HepG2 (cell line): ENCODE measurements around the gene GPR31. TPM values are rescaled to one million over a fixed set of nuclear protein-coding genes. Genes with fewer than 3 reads are reported as not detected.

Experiments used
- ATAC-seq: fragments of 200-7000 bp; cut with Tn5 transposase; 3 replicates; pipeline ENCODE4 v1.9.1; 2020; ENCODE audit warnings: mild to moderate bottlenecking, moderate library complexity
- BruUV-seq: library from RNA; stranded (reverse); fragments of 400-500 nt; replicated peaks from 2 replicates; lab custom pipeline; 2021; lab: Mats Ljungman, UMichigan
- CTCF ChIA-PET: fragments of 300-600 bp; formaldehyde crosslinking; extraction: SDS; loops from one replicate; lab custom pipeline; 2021; ENCODE audit warnings: low total read pairs, inconsistent platforms, low intra/inter-chr PET ratio; lab: Yijun Ruan, JAX
- POLR2A ChIA-PET: fragments of 350-600 bp; sonication (Branson Sonifier 250); formaldehyde crosslinking; loops from one replicate; lab custom pipeline; 2020; ENCODE audit warnings: antibody characterized with exemption, inconsistent platforms; lab: Yijun Ruan, JAX
- DNase-seq: peaks from one replicate; pipeline ENCODE4 v3.0.0-alpha.2; 2015; ENCODE audit warnings: low spot score
- FAIRE-seq: peaks from 3 replicates; lab custom pipeline; 2011; peaks lifted over from hg19 to GRCh38; lab: Jason Lieb, UNC
- H2AFZ ChIP-seq: one replicate; pipeline ENCODE4 v1.6.1; 2011; ENCODE audit warnings: low read length, inconsistent platforms
- H3K27ac ChIP-seq: fragments of 300-600 bp; 3 replicates; pipeline ENCODE4 v1.8.0; 2011; ENCODE audit warnings: mixed run types, mild to moderate bottlenecking, mixed read lengths, low read length, inconsistent platforms; ENCODE audit not compliant: insufficient read depth; ENCODE audit errors: extremely low read length
- H3K27me3 ChIP-seq, 2 experiments: fragments of 200-600 bp in 1 of 2; 2 replicates in 1 of 2; 3 replicates in 1 of 2; pipeline versions ENCODE4 v1.6.0 to v1.8.0; 2011; ENCODE audit warnings: low read length in 2 of 2, mild to moderate bottlenecking in 2 of 2, moderate library complexity in 2 of 2, inconsistent platforms in 1 of 2; ENCODE audit not compliant: insufficient read depth in 2 of 2, control insufficient read depth in 1 of 2
- H3K36me3 ChIP-seq, 2 experiments: fragments of 200-600 bp in 1 of 2; replicated peaks in 1 of 2; 2 replicates in 1 of 2; 3 replicates in 1 of 2; pipeline versions ENCODE4 v1.5.1 to v1.8.0; 2011; ENCODE audit warnings: low read length in 2 of 2, inconsistent platforms in 1 of 2; ENCODE audit not compliant: insufficient read depth in 2 of 2, control insufficient read depth in 1 of 2
- H3K4me1 ChIP-seq: 2 replicates; pipeline ENCODE4 v1.5.1; 2012; ENCODE audit warnings: low read length, inconsistent platforms; ENCODE audit not compliant: insufficient read depth
- H3K4me2 ChIP-seq: 2 replicates; pipeline ENCODE4 v1.6.0; 2011; ENCODE audit warnings: low read depth, low read length, inconsistent platforms
- H3K4me3 ChIP-seq, 3 experiments: fragments of 200-600 bp in 1 of 3; sonication (generic), shearing (Covaris generic) in 1 of 3; replicated peaks in 1 of 3; 2 replicates each; pipeline ENCODE4 v1.5.1; 2011 to 2016; ENCODE audit warnings: low read length in 3 of 3, inconsistent platforms in 2 of 3, low read depth in 2 of 3, mild to moderate bottlenecking in 2 of 3, control low read depth in 1 of 3, mixed read lengths in 1 of 3; ENCODE audit not compliant: insufficient read depth in 1 of 3
- H3K79me2 ChIP-seq: one replicate; pipeline ENCODE4 v1.6.1; 2011; ENCODE audit warnings: low read length, inconsistent platforms; ENCODE audit not compliant: insufficient read depth
- H3K9ac ChIP-seq: 2 replicates; pipeline ENCODE4 v1.6.0; 2011; ENCODE audit warnings: mild to moderate bottlenecking, low read depth, low read length, inconsistent platforms; ENCODE audit not compliant: insufficient read depth
- H3K9me3 ChIP-seq: 2 replicates; pipeline ENCODE4 v1.5.1; 2012; ENCODE audit warnings: mild to moderate bottlenecking, low read length
- H4K20me1 ChIP-seq: 2 replicates; pipeline ENCODE4 v1.6.0; 2011; ENCODE audit warnings: inconsistent platforms, mild to moderate bottlenecking, low read length, moderate library complexity; ENCODE audit not compliant: insufficient read depth
- GPBP1L1 ChIP-seq: sonication (generic); formaldehyde crosslinking; IDR thresholded peaks from 2 replicates; pipeline ENCODE4 v1.5.0; 2020; ENCODE audit warnings: mild to moderate bottlenecking, missing genetic modification reagents
- MAFG ChIP-seq: sonication (generic); formaldehyde crosslinking; IDR thresholded peaks from 2 replicates; pipeline ENCODE4 v1.5.1; 2020; ENCODE audit warnings: mild to moderate bottlenecking, missing genetic modification reagents
- NFIC ChIP-seq: IDR thresholded peaks from 2 replicates; pipeline ENCODE4 v1.6.1; 2012; ENCODE audit warnings: mild to moderate bottlenecking, low read length, inconsistent platforms
- PRDM15 ChIP-seq: sonication (generic); formaldehyde crosslinking; IDR thresholded peaks from 2 replicates; pipeline ENCODE4 v1.4.0; 2020; ENCODE audit warnings: missing genetic modification reagents
- RBFOX2 ChIP-seq: fragments of 200-400 bp; formaldehyde crosslinking; IDR thresholded peaks from 2 replicates; pipeline ENCODE4 v1.6.1; 2017; ENCODE audit warnings: low read depth, mild to moderate bottlenecking, low read length
- ZNF17 ChIP-seq: sonication (generic); formaldehyde crosslinking; IDR thresholded peaks from 2 replicates; pipeline ENCODE4 v1.5.0; 2020; ENCODE audit warnings: mild to moderate bottlenecking, missing genetic modification reagents
- ZNF329 ChIP-seq: sonication (generic); formaldehyde crosslinking; IDR thresholded peaks from 2 replicates; pipeline ENCODE4 v1.9.0; 2021; ENCODE audit warnings: low read depth, mild to moderate bottlenecking, missing genetic modification reagents
- ZNF589 ChIP-seq: sonication (generic); formaldehyde crosslinking; conservative IDR thresholded peaks from 2 replicates; pipeline ENCODE4 v1.8.0; 2022; ENCODE audit warnings: mild to moderate bottlenecking, moderate library complexity, missing genetic modification reagents
- ZNF737 ChIP-seq: sonication (generic); formaldehyde crosslinking; IDR thresholded peaks from 2 replicates; pipeline ENCODE4 v1.5.0; 2020; ENCODE audit warnings: missing genetic modification reagents, mild to moderate bottlenecking, borderline replicate concordance
- WGBS: methylation state at CpG from one replicate; pipeline ENCODE4 v1.1.6; 2017; ENCODE audit warnings: low lambda C conversion rate; 5-methylcytosine and 5-hydroxymethylcytosine counted together
- in situ Hi-C: cut with HindIII; loops from 2 replicates; pipeline ENCODE4 v1.10.0; 2017; ENCODE audit warnings: low pct_unique_long_range_greater_than_20kb; ENCODE audit not compliant: extremely low pct_ligation_motif_present
- intact Hi-C: fragments of 100-400 bp; cut with micrococcal nuclease; formaldehyde crosslinking; loops from one replicate; pipeline ENCODE4 v1.10.0; 2022; ENCODE audit not compliant: unreplicated experiment
- polyA plus RNA-seq, 8 experiments: library from polyadenylated mRNA; depleted of rRNA in 3 of 8; stranded (reverse) in 7 of 8; unstranded in 1 of 8; fragments of >200 nt; fragmentation: Illumina TruSeq in 4 of 8; extraction: Trizol in 4 of 8; gene quantifications; 2 replicates each; pipeline versions ENCODE4 v1.2.1 to v1.2.3, GENCODE V29; 2011 to 2016; ENCODE audit warnings: low read depth in 4 of 8, missing spikeins in 1 of 8, mixed read lengths in 1 of 8; ENCODE audit not compliant: insufficient read depth in 1 of 8
- total RNA-seq, 5 experiments: library from RNA; depleted of rRNA; stranded (reverse); fragments of >200 nt; fragmentation: Illumina TruSeq; extraction: Trizol; gene quantifications; 2 replicates each; pipeline ENCODE4 v1.2.3, GENCODE V29; 2016; ENCODE audit warnings: low read depth in 1 of 5

Gene GPR31
- total and polyA plus RNA-seq, 2 of the 13 experiments (the other 11 are each of a cell fraction or from before 2014, with no cell fraction given), result not detected

DNA sequence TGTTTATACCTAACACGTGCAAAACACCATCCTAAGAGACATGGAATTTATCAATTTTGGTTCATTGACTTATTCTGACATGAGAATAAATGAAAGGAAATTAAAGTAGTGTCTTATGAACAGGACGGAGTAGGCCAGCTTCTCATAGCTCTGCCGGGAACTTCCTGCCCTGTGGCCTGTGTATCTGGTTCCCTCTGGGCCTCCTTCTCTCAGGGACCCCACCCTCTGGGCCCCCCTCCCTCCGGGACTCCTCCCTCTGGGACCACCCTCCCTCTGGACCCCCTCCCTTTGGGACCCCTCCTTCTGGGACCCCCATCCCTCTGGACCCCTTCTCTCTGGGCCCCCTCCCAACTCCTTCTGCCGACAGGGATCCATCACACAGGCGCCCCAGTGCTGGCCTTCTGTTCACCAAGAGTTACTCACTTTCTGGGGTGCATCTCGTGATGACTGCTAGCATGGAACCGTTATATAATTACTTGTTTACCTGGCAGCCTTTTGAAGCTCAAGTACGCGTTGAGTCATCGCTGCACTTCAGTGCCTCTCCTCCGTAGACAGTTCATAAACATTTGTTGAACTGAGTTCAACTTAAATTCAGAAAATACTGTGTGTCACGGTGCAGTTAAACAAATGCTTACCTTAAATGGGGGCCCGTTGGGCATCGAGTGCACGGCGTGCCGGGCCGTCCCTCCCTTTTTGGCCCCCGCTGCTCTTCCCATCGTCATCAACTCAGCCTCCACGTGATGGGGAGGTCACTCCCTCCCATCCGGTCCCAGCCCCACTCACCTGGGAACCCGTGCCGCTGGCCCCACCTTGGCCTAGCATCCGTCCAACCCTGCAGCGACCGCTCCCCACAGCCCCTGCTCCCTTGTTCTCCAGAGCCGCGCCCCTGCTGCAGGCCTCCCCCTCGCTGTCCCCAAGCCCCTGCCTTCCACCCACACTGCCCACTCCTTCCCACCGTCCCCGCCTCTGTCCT is 26.8 kb downstream of the GPR31 start (continued):
- no peak for TF ChIP-seq ZNF329

DNA sequence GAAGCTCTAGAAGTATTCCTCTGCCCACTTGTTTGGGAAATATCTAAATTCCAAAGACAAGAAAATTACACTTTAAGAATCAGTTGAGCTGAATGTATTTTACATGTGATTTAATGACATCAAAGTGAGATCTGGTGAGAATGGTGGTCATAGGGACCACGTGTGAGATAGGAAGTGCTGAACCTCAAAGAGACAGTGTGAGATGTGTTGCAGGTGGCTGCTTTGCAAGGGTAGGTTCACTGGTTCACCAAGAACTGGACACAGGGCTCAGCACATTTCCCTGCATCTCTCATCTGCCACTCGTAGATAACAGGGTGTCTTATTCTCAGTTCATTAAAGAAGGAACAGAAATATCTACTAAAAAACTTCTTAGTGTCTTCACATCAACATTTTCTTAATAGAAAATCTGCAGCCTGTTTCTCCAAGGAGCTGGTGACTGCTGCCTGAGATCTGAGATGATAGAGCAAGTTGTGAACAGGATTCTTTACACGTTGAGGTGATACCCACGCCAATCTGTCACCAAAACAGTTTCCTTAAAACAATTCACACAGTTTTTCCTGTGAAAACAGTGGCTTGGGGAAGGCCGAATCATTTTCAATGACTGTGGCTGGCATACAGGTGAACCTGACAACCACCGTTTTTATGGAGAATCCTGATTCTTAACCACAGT is 27.6 kb downstream of the GPR31 start:
- no TSS peak for BruUV-seq
- in situ Hi-C loops, result loop anchor here (25.0 kb wide), 1 partner anchor 118 kb away; no protein-coding TSS in a partner anchor

More for the DNA sequence above, 27.6 kb downstream of the GPR31 start:
- DNase-seq, result no peak
- H4K20me1 ChIP-seq, result no peaks in the 10 kb centered on the region
- ChIA-PET POLR2A (interaction anchor here (1.0 to 1.4 kb wide), 2 partner anchors 9 to 10 kb away, joined by 3 to 11 read pairs; no protein-coding TSS in a partner anchor), CTCF (no interaction called here)
- no peak overlapping the region for H3K27ac ChIP-seq
- no peaks in the 10 kb centered on the region for H3K9me3 ChIP-seq
- intact Hi-C loops, result no loop called here
- no peak overlapping the region for H2AFZ ChIP-seq
- WGBS, result 85% methylated on average over 6 of the region's 6 CpGs
- H3K27me3 ChIP-seq, result no peaks in the 10 kb centered on the region
- FAIRE-seq, result no peak
- no peak overlapping the region for H3K4me3 ChIP-seq
- ATAC-seq, result no peak
- H3K4me1 ChIP-seq, result peaks cover 50% of the 10 kb centered on the region
- TF ChIP-seq MAFG (CRISPR knock-in tag) (no peak), GPBP1L1 (no peak), NFIC (no peak), RBFOX2 (peak; percentile 41; the same call in 1 of the 2 replicates), ZNF589 (CRISPR knock-in tag) (no peak), PRDM15 (no peak), ZNF737 (CRISPR knock-in tag) (no peak), ZNF17 (CRISPR knock-in tag) (no peak)
- no peaks in the 10 kb centered on the region for H3K79me2 ChIP-seq
- H3K36me3 ChIP-seq, result peaks cover 6 to 7% of the 10 kb centered on the region in 2 experiments; a peak in 3 of 5 replicates
- H3K4me2 ChIP-seq, result no peak overlapping the region
- H3K9ac ChIP-seq, result no peak overlapping the region
